Measurements from ENCODE around the gene ARMC5.

DNA sequence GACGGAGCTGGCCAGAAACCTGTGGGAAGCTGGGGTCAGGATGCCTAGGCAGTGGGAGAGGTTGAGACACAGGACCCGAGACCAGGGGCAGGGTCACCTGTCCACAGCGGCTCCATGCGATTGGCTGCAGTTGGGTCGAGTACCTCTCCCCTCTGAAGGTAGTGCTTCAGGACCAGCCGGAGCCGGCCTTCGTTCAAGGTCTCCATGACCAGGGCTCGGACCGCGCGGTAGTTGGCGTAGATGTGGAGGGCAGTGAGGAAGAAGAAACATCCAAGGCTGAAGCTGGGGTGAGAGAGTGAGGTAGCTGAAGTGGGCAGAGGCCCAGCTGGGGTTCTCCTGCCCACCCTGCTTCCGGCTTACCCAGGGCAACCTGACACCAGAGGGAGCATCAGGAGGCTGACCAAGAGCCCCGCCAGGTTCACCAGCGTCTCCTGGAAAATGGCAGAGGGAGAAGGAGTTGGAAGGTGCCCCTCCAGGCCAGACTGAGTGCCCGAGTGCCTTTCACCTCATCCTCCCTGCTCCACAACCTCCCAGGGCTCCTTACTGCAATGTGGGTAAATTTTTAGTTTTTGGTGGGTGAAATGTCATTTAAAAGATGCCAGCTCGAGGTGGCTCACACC is 34.3 kb downstream of the ARMC5 start:
- TF ChIP-seq ZNF274 (IDR thresholded peaks at IDR 0.05; ENCODE audit: low read depth, low read length) (no peak), SUZ12 (IDR thresholded peaks at IDR 0.05; ENCODE audit: extremely low read depth, insufficient read depth, insufficient read length) (no peak)
